Suprapubic skin (tissue), 4 donors: ENCODE results near the gene CCNJ.

Experiments
- EP300 ChIP-seq: sonication (generic); formaldehyde crosslinking; IDR thresholded peaks from one replicate; pipeline ENCODE4 v1.6.1; 2017; ENCODE audit warnings: antibody characterized with exemption
- POLR2A ChIP-seq, 2 donors: fragments of 450-650 bp; IDR thresholded peaks; one replicate each; pipeline ENCODE4 v1.6.1; 2017; ENCODE audit warnings: antibody characterized with exemption in 2 of 2, mild to moderate bottlenecking in 2 of 2, moderate library complexity in 2 of 2
- POLR2AphosphoS5 ChIP-seq, 3 donors: sonication (generic); formaldehyde crosslinking; IDR thresholded peaks; one replicate each; pipeline ENCODE4 v1.6.1; 2017; ENCODE audit warnings: antibody characterized with exemption in 3 of 3
- TF ChIP-seq, protein P1 (sequence below), 2 donors: fragments of 200-600 bp in 1 of 2; fragments of 450-650 bp in 1 of 2; sonication (generic) in 1 of 2; IDR thresholded peaks; one replicate each; pipeline ENCODE4 v1.5.1; 2016 to 2019; ENCODE audit warnings: antibody characterized with exemption in 2 of 2, mild to moderate bottlenecking in 1 of 2, moderate library complexity in 1 of 2

DNA sequence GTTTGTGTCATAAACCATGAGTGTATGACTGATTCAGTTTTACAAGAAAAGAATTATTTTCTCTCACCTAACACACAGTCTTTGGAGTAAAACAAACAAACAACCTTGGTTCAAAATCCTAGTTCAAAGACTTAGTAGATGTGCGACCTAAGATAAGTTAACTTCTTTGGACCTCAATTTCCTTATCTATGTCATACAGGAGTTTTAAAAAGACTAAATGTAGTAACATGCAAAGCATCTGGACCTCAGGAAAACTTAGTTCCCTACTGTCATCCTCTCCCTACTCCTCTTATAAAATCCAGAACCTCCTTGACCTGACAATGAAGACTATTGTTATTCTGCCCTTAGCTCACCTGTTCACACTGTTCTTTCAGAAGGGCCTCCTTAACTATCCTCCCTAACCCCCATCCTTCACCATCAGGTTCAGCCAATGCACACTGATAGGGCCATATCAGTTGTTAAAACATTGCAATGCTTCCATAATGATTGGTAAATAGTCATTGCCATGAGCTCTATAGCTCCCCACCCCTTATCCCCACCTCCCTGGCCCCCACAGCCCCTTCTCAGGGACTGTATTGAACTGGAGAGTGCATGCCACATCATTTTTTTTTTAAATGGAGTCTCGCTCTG, 28.8 kb upstream of the CCNJ start:
- TF ChIP-seq EP300 (no peak), POLR2A (IDR thresholded peaks at IDR 0.05) (no peak), POLR2AphosphoS5 (IDR thresholded peaks at IDR 0.05) (no peak)
- TF ChIP-seq, protein P1, sequence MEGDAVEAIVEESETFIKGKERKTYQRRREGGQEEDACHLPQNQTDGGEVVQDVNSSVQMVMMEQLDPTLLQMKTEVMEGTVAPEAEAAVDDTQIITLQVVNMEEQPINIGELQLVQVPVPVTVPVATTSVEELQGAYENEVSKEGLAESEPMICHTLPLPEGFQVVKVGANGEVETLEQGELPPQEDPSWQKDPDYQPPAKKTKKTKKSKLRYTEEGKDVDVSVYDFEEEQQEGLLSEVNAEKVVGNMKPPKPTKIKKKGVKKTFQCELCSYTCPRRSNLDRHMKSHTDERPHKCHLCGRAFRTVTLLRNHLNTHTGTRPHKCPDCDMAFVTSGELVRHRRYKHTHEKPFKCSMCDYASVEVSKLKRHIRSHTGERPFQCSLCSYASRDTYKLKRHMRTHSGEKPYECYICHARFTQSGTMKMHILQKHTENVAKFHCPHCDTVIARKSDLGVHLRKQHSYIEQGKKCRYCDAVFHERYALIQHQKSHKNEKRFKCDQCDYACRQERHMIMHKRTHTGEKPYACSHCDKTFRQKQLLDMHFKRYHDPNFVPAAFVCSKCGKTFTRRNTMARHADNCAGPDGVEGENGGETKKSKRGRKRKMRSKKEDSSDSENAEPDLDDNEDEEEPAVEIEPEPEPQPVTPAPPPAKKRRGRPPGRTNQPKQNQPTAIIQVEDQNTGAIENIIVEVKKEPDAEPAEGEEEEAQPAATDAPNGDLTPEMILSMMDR (IDR thresholded peaks at IDR 0.05) = no peak
